PC-9 (cell line): Measurements from ENCODE around the gene KIF1C. TPM values are rescaled to one million over a fixed set of nuclear protein-coding genes. Genes with fewer than 3 reads are reported as not detected.
A peak's percentile ranks its signal among the peaks of the same experiment; 100 is the strongest.
"Not testable (repeated sequence)": the region's sequence is repeated elsewhere in the genome, so short reads cannot be mapped to it uniquely, and the experiment has no call there.

ENCODE experiments used
- BruUV-seq: library from RNA; stranded (reverse); fragments of 400-500 nt; replicated peaks from 2 replicates; lab custom pipeline; 2021; lab: Mats Ljungman, UMichigan
- CTCF ChIA-PET: fragments of 300-600 bp; sonication (Branson Sonifier 250); formaldehyde crosslinking; loops from one replicate; lab custom pipeline; 2022; ENCODE audit warnings: antibody characterized with exemption; lab: Charles Lee
- POLR2A ChIA-PET: fragments of 300-600 bp; sonication (Branson Sonifier 250); formaldehyde crosslinking; loops from one replicate; lab custom pipeline; 2022; ENCODE audit warnings: antibody characterized with exemption; ENCODE audit not compliant: unreplicated experiment; lab: Charles Lee
- DNase-seq, 2 experiments: peaks; one replicate each; pipeline versions ENCODE4 v3.0.0 to v3.0.0-alpha.2; 2015 to 2022; ENCODE audit warnings: mixed read lengths in 1 of 2
- H2AFZ ChIP-seq: fragments of 200-600 bp; sonication (generic); 2 replicates; pipeline ENCODE4 v1.8.1; 2017; ENCODE audit warnings: antibody characterized with exemption
- H3F3A ChIP-seq: fragments of 200-600 bp; sonication (generic); 2 replicates; pipeline ENCODE4 v1.8.1; 2017; ENCODE audit warnings: antibody characterized with exemption, mild to moderate bottlenecking, low read depth; ENCODE audit not compliant: insufficient read depth
- H3K27ac ChIP-seq: fragments of 200-600 bp; sonication (generic); 2 replicates; pipeline ENCODE4 v1.6.1; 2016; ENCODE audit warnings: mixed run types
- H3K27me3 ChIP-seq: fragments of 200-600 bp; sonication (generic); 2 replicates; pipeline ENCODE4 v1.6.1; 2016; ENCODE audit warnings: low read depth, mixed run types; ENCODE audit not compliant: insufficient read depth
- H3K36me3 ChIP-seq: fragments of 200-600 bp; sonication (generic); 2 replicates; pipeline ENCODE4 v1.6.1; 2016; ENCODE audit warnings: low read depth, mixed run types
- H3K4me1 ChIP-seq: fragments of 200-600 bp; sonication (generic); replicated peaks from 2 replicates; pipeline ENCODE4 v1.6.1; 2016; ENCODE audit warnings: mixed run types; ENCODE audit not compliant: insufficient read depth
- H3K4me2 ChIP-seq: fragments of 200-600 bp; sonication (generic); 2 replicates; pipeline ENCODE4 v1.6.1; 2017; ENCODE audit warnings: mixed run types
- H3K4me3 ChIP-seq: fragments of 200-600 bp; sonication (generic); 2 replicates; pipeline ENCODE4 v1.6.1; 2016; ENCODE audit warnings: mixed run types
- H3K79me2 ChIP-seq: fragments of 200-600 bp; sonication (generic); 2 replicates; pipeline ENCODE4 v1.6.1; 2017; ENCODE audit warnings: low read depth, mixed run types
- H3K9me2 ChIP-seq: fragments of 200-600 bp; sonication (generic); 2 replicates; pipeline ENCODE4 v1.8.1; 2017; ENCODE audit warnings: mild to moderate bottlenecking; ENCODE audit not compliant: insufficient read depth
- H3K9me3 ChIP-seq: fragments of 200-600 bp; sonication (generic); 2 replicates; pipeline ENCODE4 v1.8.1; 2016; ENCODE audit warnings: low read depth; ENCODE audit not compliant: insufficient read depth
- H4K20me1 ChIP-seq: fragments of 200-600 bp; sonication (generic); 2 replicates; pipeline ENCODE4 v1.8.1; 2017; ENCODE audit not compliant: insufficient read depth
- CTCF ChIP-seq: fragments of 200-600 bp; sonication (generic); conservative IDR thresholded peaks from 2 replicates; pipeline ENCODE4 v1.6.1; 2017; ENCODE audit warnings: mixed run types, antibody characterized with exemption, mild to moderate bottlenecking, moderate library complexity
- EZH2 ChIP-seq: fragments of 200-600 bp; sonication (generic); IDR thresholded peaks from 2 replicates; pipeline ENCODE4 v1.8.0; 2017; ENCODE audit warnings: antibody characterized with exemption, low read depth
- intact Hi-C: fragments of 100-400 bp; cut with micrococcal nuclease; formaldehyde crosslinking; loops from one replicate; pipeline ENCODE4 v1.10.0; 2022; ENCODE audit not compliant: unreplicated experiment
- total RNA-seq: library from RNA; stranded (reverse); gene quantifications from 2 replicates; pipeline ENCODE4 v1.2.3, GENCODE V29; 2021

Gene KIF1C
- total RNA-seq, 1 experiment from 2014 or later = 215 TPM

GRCh38 chr17:5027916-5028315, 30.2 kb downstream of the KIF1C start:
- POLR2A ChIA-PET = interaction anchor here (0.6 to 0.8 kb wide), 3 partner anchors 23 to 111 kb away, joined by 3 to 13 read pairs (median 5); no protein-coding TSS in a partner anchor
- H3K4me2 ChIP-seq = no peak overlapping the region
- intact Hi-C loops = no loop called here
- H3K36me3 ChIP-seq = no peaks in the 10 kb centered on the region
- no peak for DNase-seq
- no peaks in the 10 kb centered on the region for H3K9me3 ChIP-seq
- H2AFZ ChIP-seq = no peak overlapping the region
- H3K27ac ChIP-seq = no peak overlapping the region
- peaks cover 15% of the 10 kb centered on the region; the same call in 1 of the 2 replicates for H3K4me1 ChIP-seq
- no peaks in the 10 kb centered on the region for H4K20me1 ChIP-seq
- no peaks in the 10 kb centered on the region for H3K9me2 ChIP-seq
- CTCF ChIA-PET = interaction anchor here (0.6 kb wide), 4 partner anchors 16 to 188 kb away, joined by 5 to 7 read pairs (median 6); no protein-coding TSS in a partner anchor
- H3K4me3 ChIP-seq = no peak overlapping the region
- no peaks in the 10 kb centered on the region for H3K27me3 ChIP-seq
- TF ChIP-seq CTCF (no peak), EZH2 (no peak)
- peaks cover 19% of the 10 kb centered on the region for H3F3A ChIP-seq
- H3K79me2 ChIP-seq = no peaks in the 10 kb centered on the region
- BruUV-seq = no TSS peak

DNA sequence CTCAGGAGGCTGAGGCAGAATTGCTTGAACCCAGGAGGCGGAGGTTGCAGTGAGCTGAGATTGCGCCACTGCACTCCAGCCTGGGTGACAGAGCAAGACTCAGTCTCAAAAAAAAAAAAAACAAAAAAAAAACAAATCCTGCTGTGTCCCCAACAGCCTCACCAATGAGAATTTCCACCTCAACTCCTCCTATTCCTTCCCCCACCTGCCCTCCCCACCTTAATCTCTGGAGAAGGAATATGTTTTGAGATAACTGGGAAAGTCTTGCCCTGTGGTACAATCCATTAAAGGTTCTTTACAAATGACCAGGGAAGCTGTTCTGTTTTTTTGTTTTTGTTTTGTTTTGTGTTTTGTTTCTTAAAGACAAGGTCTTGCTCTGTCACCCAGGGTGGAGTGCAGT, 32.4 kb downstream of the KIF1C start:
- H3K36me3 ChIP-seq, H3K27me3 ChIP-seq, H3K79me2 ChIP-seq, intact Hi-C loops, H3K27ac ChIP-seq, H2AFZ ChIP-seq, H3K9me2 ChIP-seq, H3K4me3 ChIP-seq, H3K9me3 ChIP-seq, H4K20me1 ChIP-seq, BruUV-seq, DNase-seq, H3K4me2 ChIP-seq: not testable (repeated sequence)
- peaks cover 11% of the 10 kb centered on the region; the same call in 1 of the 2 replicates for H3K4me1 ChIP-seq
- ChIA-PET CTCF (interaction anchor here (0.7 to 0.8 kb wide), 2 partner anchors 32 to 121 kb away, joined by 9 to 13 read pairs; no protein-coding TSS in a partner anchor), POLR2A (interaction anchor here (0.6 kb wide), 1 partner anchor 22 kb away, joined by 32 read pairs; no protein-coding TSS in a partner anchor)
- H3F3A ChIP-seq = peaks cover 14% of the 10 kb centered on the region

DNA sequence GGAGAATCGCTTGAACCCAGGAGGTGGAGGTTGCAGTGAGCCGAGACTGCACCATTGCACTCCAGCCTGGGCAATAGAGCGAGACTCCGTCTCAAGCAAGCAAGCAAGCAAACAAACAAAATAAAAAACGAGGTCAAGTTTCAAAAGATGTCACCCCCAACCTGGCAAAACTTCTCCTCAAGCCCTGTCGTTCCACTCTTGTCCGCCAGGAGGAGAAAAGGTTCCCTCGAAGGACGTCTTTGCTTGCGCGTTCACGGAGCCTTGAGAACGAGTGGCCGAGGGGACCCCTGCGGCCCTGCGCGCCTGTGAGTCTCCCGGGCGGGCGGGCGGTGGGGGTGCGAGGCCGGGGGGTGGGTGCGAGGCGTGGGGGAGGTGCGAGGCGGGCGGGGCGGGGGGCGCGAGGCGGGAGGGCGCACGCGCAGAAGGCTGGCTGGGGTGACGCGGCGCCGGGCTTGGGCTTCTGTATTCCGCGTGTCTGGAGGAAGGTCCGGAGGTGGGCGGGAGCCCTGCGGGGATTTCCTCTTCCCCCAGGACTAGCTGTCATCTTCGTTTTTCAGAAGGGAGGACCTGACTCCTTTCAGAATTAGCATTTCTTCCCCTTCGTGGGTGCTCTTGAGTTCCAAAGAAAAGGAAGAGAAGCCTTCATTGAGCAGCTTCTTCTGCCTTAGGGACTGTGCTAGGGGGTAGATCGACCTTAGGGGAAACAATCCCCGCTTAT, 33.8 kb downstream of the KIF1C start:
- intact Hi-C loops = no loop called here
- no peaks in the 10 kb centered on the region for H4K20me1 ChIP-seq
- H3F3A ChIP-seq = peaks cover 3% of the 10 kb centered on the region
- H3K4me1 ChIP-seq = 0 out of 2 replicates have a peak, but pooled peaks cover 3% of the 10 kb centered on the region
- H3K36me3 ChIP-seq = no peaks in the 10 kb centered on the region
- H3K4me2 ChIP-seq = peak overlapping the region; percentile 99
- BruUV-seq = no TSS peak
- peaks cover 3% of the 10 kb centered on the region; the same call in 1 of the 2 replicates for H3K27me3 ChIP-seq
- no peaks in the 10 kb centered on the region for H3K9me3 ChIP-seq
- H2AFZ ChIP-seq = peak overlapping the region; percentile 85
- H3K4me3 ChIP-seq = peak overlapping the region; percentile 56; the same call in 1 of the 2 replicates
- ChIA-PET CTCF (interaction anchor here (0.6 to 0.8 kb wide), 2 partner anchors 77 to 233 kb away, joined by 3 to 5 read pairs; no protein-coding TSS in a partner anchor), POLR2A (interaction anchor here (0.6 kb wide), 1 partner anchor 25 kb away, joined by 5 read pairs; no protein-coding TSS in a partner anchor)
- H3K9me2 ChIP-seq = no peaks in the 10 kb centered on the region
- DNase-seq = peak; percentile 71 to 81
- TF ChIP-seq EZH2 (no peak), CTCF (peak; percentile 86)
- H3K27ac ChIP-seq = no peak overlapping the region
- no peaks in the 10 kb centered on the region for H3K79me2 ChIP-seq
